GM18951 (cell line): ENCODE data around the gene SLC16A5.

ENCODE experiments used
- POLR2A ChIP-seq: IDR thresholded peaks from 4 replicates; pipeline ENCODE4 v1.6.1; 2011; ENCODE audit warnings: mild to moderate bottlenecking; ENCODE audit not compliant: insufficient read length, insufficient read depth; ENCODE audit errors: extremely low read depth
- in situ Hi-C: fragments of 300-500 bp; cut with MboI; formaldehyde crosslinking; loops from one replicate; pipeline ENCODE4 v1.12.0; 2022; ENCODE audit warnings: low sequenced_read_pairs, mixed read lengths, inconsistent platforms; ENCODE audit not compliant: unreplicated experiment

Gene SLC16A5

GRCh38 chr17:75124041-75124818 lies 36.5 kb downstream of the SLC16A5 start:
- TF ChIP-seq POLR2A, result no peak

GRCh38 chr17:75124819-75125162 lies 37.0 kb downstream of the SLC16A5 start:
- no peak for TF ChIP-seq POLR2A
- in situ Hi-C loops, result loop anchor here (25.0 kb wide), 1 partner anchor 1813 kb away; no protein-coding TSS in a partner anchor

More at GRCh38 chr17:75124041-75124818, 36.5 kb downstream of the SLC16A5 start:
- in situ Hi-C loops, result no loop called here

- TF ChIP-seq POLR2A, result peak; percentile 28
- in situ Hi-C loops, result loop anchor here (25.0 kb wide), 1 partner anchor 1811 kb away; no protein-coding TSS in a partner anchor
These were observed 38.2 kb downstream of the SLC16A5 start for GRCh38 chr17:75125984-75126383.

- in situ Hi-C loops, result loop anchor here (25.0 kb wide), 1 partner anchor 1810 kb away; no protein-coding TSS in a partner anchor
- no peak for TF ChIP-seq POLR2A
These were observed 39.2 kb downstream of the SLC16A5 start for GRCh38 chr17:75126954-75127353.

GRCh38 chr17:75127936-75128335 lies 40.2 kb downstream of the SLC16A5 start:
- in situ Hi-C loops, result loop anchor here (25.0 kb wide), 1 partner anchor 1809 kb away; no protein-coding TSS in a partner anchor

GRCh38 chr17:75128694-75129505 lies 41.1 kb downstream of the SLC16A5 start:
- no peak for TF ChIP-seq POLR2A

GRCh38 chr17:75129576-75129975 lies 41.8 kb downstream of the SLC16A5 start:
- in situ Hi-C loops, result loop anchor here (25.0 kb wide), 1 partner anchor 1808 kb away; no protein-coding TSS in a partner anchor
- TF ChIP-seq POLR2A, result no peak

More at GRCh38 chr17:75128694-75129505, 41.1 kb downstream of the SLC16A5 start:
- in situ Hi-C loops, result loop anchor here (25.0 kb wide), 1 partner anchor 1808 kb away; no protein-coding TSS in a partner anchor

- in situ Hi-C loops, result loop anchor here (25.0 kb wide), 1 partner anchor 1807 kb away; no protein-coding TSS in a partner anchor
- peak; percentile 10 for TF ChIP-seq POLR2A
These were observed 42.4 kb downstream of the SLC16A5 start for GRCh38 chr17:75130059-75130631.

- TF ChIP-seq POLR2A, result no peak
- in situ Hi-C loops, result loop anchor here (25.0 kb wide), 1 partner anchor 1807 kb away; no protein-coding TSS in a partner anchor
These were observed 43.0 kb downstream of the SLC16A5 start for GRCh38 chr17:75130632-75131277.

- in situ Hi-C loops, result loop anchor here (25.0 kb wide), 1 partner anchor 1806 kb away; no protein-coding TSS in a partner anchor
- TF ChIP-seq POLR2A, result peak; percentile 97
These were observed 43.7 kb downstream of the SLC16A5 start, which contains the start of gene NT5C for GRCh38 chr17:75131278-75132017. NT5C (minus strand) TSS chr17:75131742; CDS start chr17:75131707, 35 bp downstream.

GRCh38 chr17:75132018-75133000 lies 44.6 kb downstream of the SLC16A5 start:
- in situ Hi-C loops, result loop anchor here (25.0 kb wide), 1 partner anchor 1805 kb away; no protein-coding TSS in a partner anchor
